Adrenal gland (tissue), 12 donors: ENCODE measurements around the gene TRMO. TPM values are rescaled to one million over a fixed set of nuclear protein-coding genes. Genes with fewer than 3 reads are reported as not detected.

Experiments used
- DNase-seq, 7 donors: peaks; one replicate each; pipeline ENCODE4 v3.0.0-alpha.2; 2019 to 2020
- H3K27ac ChIP-seq, 5 donors: fragments of 200-600 bp; sonication (generic) in 4 of 5; 1 replicate in 3 of 5; 2 replicates in 2 of 5; pipeline versions ENCODE4 v1.5.1 to v1.8.0; 2016 to 2020; ENCODE audit warnings: mild to moderate bottlenecking in 1 of 5
- H3K27me3 ChIP-seq: fragments of 200-600 bp; 2 replicates; pipeline ENCODE4 v1.8.0; 2021
- H3K36me3 ChIP-seq, 2 donors: fragments of 200-600 bp; replicated peaks in 1 of 2; 1 replicate in 1 of 2; 2 replicates in 1 of 2; pipeline versions ENCODE4 v1.5.1 to v1.8.0; 2018 to 2022
- H3K4me1 ChIP-seq, 2 donors: fragments of 200-600 bp; replicated peaks in 1 of 2; 1 replicate in 1 of 2; 2 replicates in 1 of 2; pipeline versions ENCODE4 v1.5.1 to v1.8.0; 2018 to 2021
- H3K4me3 ChIP-seq, 4 donors: fragments of 200-600 bp; sonication (generic) in 3 of 4; one replicate each; pipeline ENCODE4 v1.5.1; 2016 to 2018
- H3K9me3 ChIP-seq, 3 donors: fragments of 200-600 bp; sonication (generic) in 1 of 3; replicated peaks in 1 of 3; 1 replicate in 2 of 3; 2 replicates in 1 of 3; pipeline versions ENCODE4 v1.5.1 to v1.8.0; 2016 to 2021
- POLR2A ChIP-seq, 2 donors: fragments of 450-650 bp; IDR thresholded peaks; one replicate each; pipeline ENCODE4 v1.6.1; 2017; ENCODE audit warnings: antibody characterized with exemption in 2 of 2, mild to moderate bottlenecking in 2 of 2, moderate library complexity in 1 of 2
- WGBS, 4 donors: extraction: QIAGEN DNeasy Blood & Tissue Kit in 2 of 4; methylation state at CpG; one replicate each; pipeline versions ENCODE4 v1.1.5 to v1.1.7; 2013 to 2017; 5-methylcytosine and 5-hydroxymethylcytosine counted together
- intact Hi-C, 2 donors: fragments of 100-400 bp; cut with DNase I; formaldehyde crosslinking; loops; one replicate each; pipeline versions ENCODE4 v1.14.1 to v1.15.0; 2022 to 2023
- polyA plus RNA-seq, 3 donors: library from polyadenylated mRNA; stranded (reverse); fragments of 200-250 nt in 2 of 3; fragments of 350-450 nt in 1 of 3; fragmentation: Illumina TruSeq in 1 of 3; extraction: RNeasy Lipid Tissue Mini Kit (QIAGEN cat#74804) in 1 of 3; gene quantifications; one replicate each; pipeline ENCODE4 v1.2.3, GENCODE V29; 2013 to 2014
- total RNA-seq, 9 donors: library from RNA; depleted of rRNA in 4 of 9; stranded (reverse); fragments of >200 nt in 4 of 9; fragments of 120-200 nt in 1 of 9; fragmentation: NEBNext Ultra II Directional in 1 of 9; extraction: Animal tissue kit (Norgen Biotek cat#: 25700) in 1 of 9; gene quantifications; one replicate each; pipeline versions ENCODE4 v1.1.0 to v1.2.4, GENCODE V29; 2013 to 2023
- TF ChIP-seq, protein P1 (sequence below), 6 experiments: fragments of 450-650 bp in 4 of 6; fragments of 200-600 bp in 2 of 6; sonication (generic) in 1 of 6; IDR thresholded peaks; 1 replicate in 5 of 6; 2 replicates in 1 of 6; pipeline versions ENCODE4 v1.5.1 to v1.8.0; 2016 to 2021; ENCODE audit warnings: antibody characterized with exemption in 6 of 6, mild to moderate bottlenecking in 2 of 6, moderate library complexity in 1 of 6
- donor health status: healthy with polysubstance abuse.
- donor health status: Bipolar disorder and iron deficiency.
- donor health status: DM: yes; HTN: yes; CAD: no.
- donor health status: DM: no; HTN: no; CAD: no.
- donor health status: DM: no; HTN: no; CAD: no.
- donor health status: DM: yes; HTN: yes; CAD: no.

TRMO gene
- total and polyA plus RNA-seq, 12 donors, result 7.8 to 40.4 (median 17.1) TPM

DNA sequence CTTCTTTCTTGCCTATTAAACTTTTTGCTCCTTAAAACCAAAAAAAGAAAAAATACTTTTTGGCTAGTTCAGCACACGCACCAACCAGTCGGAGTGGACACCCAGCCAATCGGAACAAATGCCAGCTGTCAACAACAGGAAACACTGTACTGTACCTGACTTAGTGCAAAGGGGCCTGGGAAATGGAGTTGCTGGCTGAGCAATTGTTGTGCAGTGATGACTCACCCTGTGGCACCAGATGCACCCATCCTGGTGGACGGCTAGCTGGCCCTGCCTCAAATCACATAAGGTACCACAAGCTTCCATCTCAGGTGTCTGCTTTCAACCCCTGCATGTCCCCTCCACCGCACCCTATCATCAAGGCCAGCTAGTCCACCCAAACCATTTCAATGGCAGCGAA is 48.4 kb downstream of the TRMO start:
- intact Hi-C loops, result no loop called here
- no peaks in the 10 kb centered on the region for H3K9me3 ChIP-seq
- WGBS, 4 donors, result 73 to 81% (median 79%) methylated on average over 6 of the region's 6 CpGs
- H3K4me3 ChIP-seq, result no peak overlapping the region
- H3K27ac ChIP-seq, result no peak overlapping the region
- TF ChIP-seq, protein P1, sequence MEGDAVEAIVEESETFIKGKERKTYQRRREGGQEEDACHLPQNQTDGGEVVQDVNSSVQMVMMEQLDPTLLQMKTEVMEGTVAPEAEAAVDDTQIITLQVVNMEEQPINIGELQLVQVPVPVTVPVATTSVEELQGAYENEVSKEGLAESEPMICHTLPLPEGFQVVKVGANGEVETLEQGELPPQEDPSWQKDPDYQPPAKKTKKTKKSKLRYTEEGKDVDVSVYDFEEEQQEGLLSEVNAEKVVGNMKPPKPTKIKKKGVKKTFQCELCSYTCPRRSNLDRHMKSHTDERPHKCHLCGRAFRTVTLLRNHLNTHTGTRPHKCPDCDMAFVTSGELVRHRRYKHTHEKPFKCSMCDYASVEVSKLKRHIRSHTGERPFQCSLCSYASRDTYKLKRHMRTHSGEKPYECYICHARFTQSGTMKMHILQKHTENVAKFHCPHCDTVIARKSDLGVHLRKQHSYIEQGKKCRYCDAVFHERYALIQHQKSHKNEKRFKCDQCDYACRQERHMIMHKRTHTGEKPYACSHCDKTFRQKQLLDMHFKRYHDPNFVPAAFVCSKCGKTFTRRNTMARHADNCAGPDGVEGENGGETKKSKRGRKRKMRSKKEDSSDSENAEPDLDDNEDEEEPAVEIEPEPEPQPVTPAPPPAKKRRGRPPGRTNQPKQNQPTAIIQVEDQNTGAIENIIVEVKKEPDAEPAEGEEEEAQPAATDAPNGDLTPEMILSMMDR (IDR thresholded peaks at IDR 0.05), result no peak
- no peak for TF ChIP-seq POLR2A (IDR thresholded peaks at IDR 0.05)
- no peak for DNase-seq
- no peaks in the 10 kb centered on the region for H3K27me3 ChIP-seq
- no peaks in the 10 kb centered on the region for H3K4me1 ChIP-seq
- H3K36me3 ChIP-seq, result no peaks in the 10 kb centered on the region

DNA sequence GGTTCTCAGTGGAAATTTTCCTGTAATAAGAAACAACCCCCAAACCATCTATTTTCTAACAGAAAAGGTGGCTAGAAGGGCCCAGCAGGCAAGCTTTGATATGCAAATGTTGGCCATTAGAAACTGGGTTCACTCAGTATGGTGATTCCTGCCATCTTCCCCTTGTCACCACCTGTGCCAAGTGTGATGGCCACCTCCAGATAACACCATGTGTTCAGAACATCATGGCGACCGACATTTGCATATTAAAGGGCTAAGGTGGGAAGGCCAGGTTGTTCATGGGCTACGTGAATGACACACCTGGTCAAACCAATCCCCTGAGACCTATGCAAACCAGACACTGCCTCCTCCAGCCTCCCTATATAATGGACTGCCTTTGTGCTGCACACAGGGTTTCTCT is 48.9 kb downstream of the TRMO start:
- no peaks in the 10 kb centered on the region for H3K27me3 ChIP-seq
- no peak overlapping the region for H3K4me3 ChIP-seq
- no peaks in the 10 kb centered on the region for H3K4me1 ChIP-seq
- H3K9me3 ChIP-seq, result no peaks in the 10 kb centered on the region
- no peaks in the 10 kb centered on the region for H3K36me3 ChIP-seq
- TF ChIP-seq, protein P1 (IDR thresholded peaks at IDR 0.05), result no peak
- no peak for TF ChIP-seq POLR2A (IDR thresholded peaks at IDR 0.05)
- intact Hi-C loops, result no loop called here
- no peak for DNase-seq
- WGBS, 4 donors, result 81 to 100% (median 88%) methylated on average over 3 of the region's 3 CpGs
- H3K27ac ChIP-seq, result no peak overlapping the region

DNA sequence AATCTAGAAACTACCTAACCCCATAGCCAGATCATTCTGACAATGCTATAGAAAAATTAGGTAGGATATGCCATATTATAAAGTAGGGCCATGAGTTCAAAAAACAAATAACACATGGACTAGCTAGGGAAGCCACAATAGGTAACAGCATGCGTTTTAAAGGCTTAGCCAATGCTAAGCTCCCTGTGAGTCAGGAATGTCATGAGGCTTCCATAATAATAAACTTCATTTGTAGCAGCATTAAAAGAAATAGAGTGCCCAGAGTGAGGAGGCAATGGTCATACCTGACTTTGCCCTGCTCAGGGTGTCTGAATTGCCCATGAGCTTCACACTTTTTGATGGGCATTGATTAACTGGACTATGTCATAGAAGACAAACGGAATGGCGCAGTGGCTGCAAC is 53.4 kb downstream of the TRMO start:
- WGBS, 4 donors, result 74 to 85% (median 82%) methylated on average over 3 of the region's 3 CpGs

DNA sequence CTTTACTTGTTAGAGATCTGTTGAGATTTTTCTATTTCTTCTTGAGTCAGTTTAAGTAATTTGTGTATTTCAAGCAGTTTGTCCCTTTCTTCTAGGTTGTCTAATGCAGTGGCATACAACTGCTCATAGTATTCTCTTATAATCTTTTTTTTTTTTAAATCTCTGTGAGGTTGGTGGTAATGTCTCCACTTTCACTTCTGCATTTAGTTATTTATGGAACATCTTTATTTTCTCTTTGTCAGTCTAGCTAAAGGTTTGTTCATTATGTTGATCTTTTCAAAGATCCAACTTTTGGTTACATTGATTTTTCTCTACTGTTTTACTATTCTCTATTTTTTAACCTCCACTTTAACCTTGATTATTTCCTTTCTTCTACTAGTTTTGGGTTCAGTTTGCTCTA is 55.5 kb downstream of the TRMO start:
- no peak for DNase-seq
- no peak for TF ChIP-seq POLR2A (IDR thresholded peaks at IDR 0.05)
- TF ChIP-seq, protein P1 (IDR thresholded peaks at IDR 0.05), result no peak
- H3K27ac ChIP-seq, result no peak overlapping the region
- no peaks in the 10 kb centered on the region for H3K36me3 ChIP-seq
- no peaks in the 10 kb centered on the region for H3K27me3 ChIP-seq
- intact Hi-C loops, result no loop called here
- no peak overlapping the region for H3K4me3 ChIP-seq
- H3K9me3 ChIP-seq, result peaks cover 0 to 4% (median 0%) of the 10 kb centered on the region in 3 donors
- H3K4me1 ChIP-seq, result no peaks in the 10 kb centered on the region

More for the DNA sequence above, 53.4 kb downstream of the TRMO start:
- intact Hi-C loops, result no loop called here
- H3K36me3 ChIP-seq, result no peaks in the 10 kb centered on the region
- no peaks in the 10 kb centered on the region for H3K4me1 ChIP-seq
- H3K27me3 ChIP-seq, result no peaks in the 10 kb centered on the region
- no peak overlapping the region for H3K4me3 ChIP-seq
- H3K27ac ChIP-seq, result no peak overlapping the region
- peak in 1 of 7 donors; percentile 10 for DNase-seq
- peaks cover 0 to 4% (median 0%) of the 10 kb centered on the region in 3 donors for H3K9me3 ChIP-seq
- TF ChIP-seq, protein P1 (IDR thresholded peaks at IDR 0.05), result no peak
- TF ChIP-seq POLR2A (IDR thresholded peaks at IDR 0.05), result no peak
